Measurements from ENCODE around the gene SMG7.

DNA sequence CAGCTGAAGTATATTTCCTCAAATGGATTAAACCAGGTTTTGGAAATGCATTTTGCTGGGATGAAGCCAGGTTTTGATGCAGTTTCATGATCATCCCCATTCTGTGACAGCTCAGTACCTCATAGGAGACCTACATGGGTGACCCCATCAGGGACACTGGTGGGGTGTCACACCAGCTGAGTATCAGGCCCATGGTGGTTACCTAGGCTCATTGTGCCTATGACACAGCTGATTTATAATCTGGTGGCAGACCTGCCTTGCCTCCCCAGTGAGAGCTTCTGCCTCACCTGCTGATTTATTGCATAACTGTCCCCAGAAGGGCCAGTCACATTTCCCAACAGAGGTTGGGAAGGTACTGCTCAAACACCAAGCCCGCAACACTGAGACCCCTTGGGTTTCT is 114.2 kb downstream of the SMG7 start:
- TF ChIP-seq, protein P1, sequence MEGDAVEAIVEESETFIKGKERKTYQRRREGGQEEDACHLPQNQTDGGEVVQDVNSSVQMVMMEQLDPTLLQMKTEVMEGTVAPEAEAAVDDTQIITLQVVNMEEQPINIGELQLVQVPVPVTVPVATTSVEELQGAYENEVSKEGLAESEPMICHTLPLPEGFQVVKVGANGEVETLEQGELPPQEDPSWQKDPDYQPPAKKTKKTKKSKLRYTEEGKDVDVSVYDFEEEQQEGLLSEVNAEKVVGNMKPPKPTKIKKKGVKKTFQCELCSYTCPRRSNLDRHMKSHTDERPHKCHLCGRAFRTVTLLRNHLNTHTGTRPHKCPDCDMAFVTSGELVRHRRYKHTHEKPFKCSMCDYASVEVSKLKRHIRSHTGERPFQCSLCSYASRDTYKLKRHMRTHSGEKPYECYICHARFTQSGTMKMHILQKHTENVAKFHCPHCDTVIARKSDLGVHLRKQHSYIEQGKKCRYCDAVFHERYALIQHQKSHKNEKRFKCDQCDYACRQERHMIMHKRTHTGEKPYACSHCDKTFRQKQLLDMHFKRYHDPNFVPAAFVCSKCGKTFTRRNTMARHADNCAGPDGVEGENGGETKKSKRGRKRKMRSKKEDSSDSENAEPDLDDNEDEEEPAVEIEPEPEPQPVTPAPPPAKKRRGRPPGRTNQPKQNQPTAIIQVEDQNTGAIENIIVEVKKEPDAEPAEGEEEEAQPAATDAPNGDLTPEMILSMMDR (conservative IDR thresholded peaks at IDR 0.05 in 1 of 2, IDR thresholded peaks at IDR 0.05 in 1 of 2; ENCODE audit: extremely low read depth in 1 of 2, insufficient read depth in 1 of 2, low read depth in 1 of 2, low read length in 2 of 2): no peak
- TF ChIP-seq EZH2 (IDR thresholded peaks at IDR 0.05; ENCODE audit: borderline replicate concordance, low read length): no peak

All from mammary epithelial cell (primary cell).